Epidermal melanocyte (primary cell): ENCODE results near the gene PSME3.
"Not testable (repeated sequence)": the region's sequence is repeated elsewhere in the genome, so short reads cannot be mapped to it uniquely, and the experiment has no call there.

ENCODE experiments used
- DNase-seq: peaks from one replicate; pipeline ENCODE4 v3.0.0; 2011; ENCODE audit warnings: low spot score; ENCODE audit not compliant: insufficient read length

The PSME3 gene

GRCh38 chr17:42850954-42851353, 17.8 kb downstream of the PSME3 start, which contains the start of gene AOC3:
Gene AOC3 (plus strand): TSS chr17:42851199. CDS start chr17:42851344, 145 bp downstream.
- no peak for DNase-seq

GRCh38 chr17:42851371-42852240, 18.4 kb downstream of the PSME3 start:
- DNase-seq: not testable (repeated sequence)

- DNase-seq: no peak
Observed at GRCh38 chr17:42852351-42852750, 19.2 kb downstream of the PSME3 start.

GRCh38 chr17:42853004-42853403, 19.8 kb downstream of the PSME3 start:
- DNase-seq: no peak

GRCh38 chr17:42853597-42853967, 20.4 kb downstream of the PSME3 start:
- no peak for DNase-seq

GRCh38 chr17:42853968-42854790, 21.0 kb downstream of the PSME3 start:
- DNase-seq: no peak

GRCh38 chr17:42855048-42855596, 21.9 kb downstream of the PSME3 start:
- no peak for DNase-seq

GRCh38 chr17:42856093-42856492, 22.9 kb downstream of the PSME3 start:
- not testable (repeated sequence) for DNase-seq

GRCh38 chr17:42856516-42856915, 23.3 kb downstream of the PSME3 start:
- DNase-seq: not testable (repeated sequence)

GRCh38 chr17:42857389-42857788, 24.2 kb downstream of the PSME3 start:
- DNase-seq: no peak

GRCh38 chr17:42865638-42866094, 32.5 kb downstream of the PSME3 start:
- no peak for DNase-seq

GRCh38 chr17:42866216-42866615, 33.0 kb downstream of the PSME3 start:
- no peak for DNase-seq

GRCh38 chr17:42866631-42867575, 33.7 kb downstream of the PSME3 start:
- DNase-seq: no peak

- not testable (repeated sequence) for DNase-seq
Observed at GRCh38 chr17:42867694-42868261, 34.6 kb downstream of the PSME3 start.

GRCh38 chr17:42868338-42868737, 35.1 kb downstream of the PSME3 start:
- no peak for DNase-seq

- no peak for DNase-seq
Observed at GRCh38 chr17:42871647-42872046, 38.5 kb downstream of the PSME3 start.

GRCh38 chr17:42872251-42872965, 39.2 kb downstream of the PSME3 start:
- no peak for DNase-seq

- no peak for DNase-seq
Observed at GRCh38 chr17:42873315-42873714, 40.1 kb downstream of the PSME3 start.

GRCh38 chr17:42873932-42874695, 40.9 kb downstream of the PSME3 start:
- not testable (repeated sequence) for DNase-seq
